Right forelimb (tissue), 1 donor: ENCODE measurements around the gene TM4SF18.

ENCODE experiments used
- DNase-seq: peaks from one replicate; pipeline ENCODE4 v3.0.0-alpha.2; 2018

Gene TM4SF18

DNA sequence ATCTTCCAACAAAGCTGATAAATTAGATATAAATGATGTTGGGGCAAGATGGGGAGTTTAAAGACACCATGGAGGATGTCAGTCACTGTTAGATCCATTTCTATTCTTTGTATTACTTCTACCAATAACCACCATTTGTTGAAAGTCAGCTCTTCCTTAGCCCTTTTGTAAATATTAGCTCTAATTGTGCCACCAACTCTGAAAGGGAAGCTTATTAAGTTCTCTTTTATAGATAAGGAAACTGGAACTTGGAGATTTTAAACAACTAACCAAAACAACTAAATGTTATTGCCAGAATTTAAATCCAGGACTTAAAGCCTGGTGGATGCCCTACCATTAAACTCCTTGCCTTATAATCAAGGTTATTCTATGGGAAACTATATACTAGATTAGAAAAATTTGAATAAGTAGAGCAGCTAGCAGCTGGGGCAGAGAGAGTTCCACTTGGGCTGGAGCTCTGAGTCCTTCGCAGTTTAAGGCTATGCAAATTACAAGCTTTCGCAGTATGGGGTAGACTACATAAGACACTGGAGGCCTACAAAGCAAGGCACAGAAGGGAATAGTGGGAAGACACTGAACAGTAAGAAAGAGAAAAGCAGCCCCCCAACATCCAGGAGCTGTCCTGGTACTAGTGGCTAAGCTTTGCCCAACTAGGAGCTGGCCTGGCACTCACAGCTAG is 52.6 kb downstream of the TM4SF18 start:
- no peak for DNase-seq

DNA sequence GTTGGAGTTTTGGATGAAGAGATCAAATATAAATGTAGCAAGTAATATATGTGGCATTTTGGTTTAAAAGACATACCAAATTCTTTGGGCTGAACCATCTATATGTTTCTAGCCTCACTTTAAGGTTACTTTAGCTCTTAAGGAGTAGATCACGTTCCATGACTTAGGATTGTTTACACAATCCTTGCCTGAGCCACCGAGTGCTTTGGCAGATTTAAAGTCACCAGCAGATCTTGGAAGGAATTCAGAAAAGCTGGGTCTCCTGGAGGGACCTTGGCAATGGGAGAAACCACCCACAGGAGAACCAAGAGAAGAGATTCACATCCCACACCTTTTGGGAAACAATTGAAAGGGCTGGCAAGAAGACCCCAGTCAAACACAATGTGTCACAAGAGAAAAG is 54.5 kb downstream of the TM4SF18 start:
- no peak for DNase-seq

DNA sequence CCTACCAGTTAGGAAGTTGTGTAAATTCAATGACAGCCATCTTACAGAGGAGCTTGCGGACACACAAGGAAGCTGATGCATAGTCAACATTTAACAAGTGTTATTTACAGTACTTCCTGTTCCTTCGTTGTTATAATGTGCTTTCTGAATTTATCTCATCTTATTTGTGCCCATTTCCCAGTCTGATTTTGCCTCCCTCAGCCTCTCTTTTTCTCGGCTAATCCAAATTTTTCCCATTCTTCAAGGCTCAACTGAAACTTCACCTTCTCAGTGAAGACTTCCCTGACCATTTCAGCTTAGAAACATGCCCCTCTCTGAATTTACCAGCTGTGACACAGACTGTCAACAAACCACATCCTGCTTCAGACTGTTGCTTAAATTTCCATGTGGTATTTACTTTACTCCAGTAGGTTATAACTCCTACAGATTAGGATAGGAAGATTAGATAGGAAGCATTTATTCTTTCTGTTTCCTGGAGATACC is 56.1 kb downstream of the TM4SF18 start:
- DNase-seq: no peak

DNA sequence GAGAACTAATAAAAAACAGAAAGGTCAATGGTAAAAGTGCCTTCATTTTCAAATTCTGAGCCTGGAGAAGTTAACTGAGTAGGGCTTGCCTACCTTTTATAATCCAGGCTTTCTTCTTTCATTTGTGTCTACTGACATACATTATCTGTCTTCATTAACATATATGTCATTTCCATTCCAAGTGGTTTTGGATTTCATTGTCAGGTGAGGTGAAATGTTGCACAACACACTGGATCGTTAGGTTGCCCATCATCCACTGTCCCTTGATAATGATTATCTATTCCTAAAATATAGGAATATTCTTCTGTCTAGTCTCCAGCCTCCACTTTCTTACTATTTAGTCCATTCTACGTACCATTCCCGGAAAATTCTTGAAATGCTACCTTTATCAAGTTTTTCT is 56.8 kb downstream of the TM4SF18 start:
- DNase-seq: no peak

- DNase-seq: no peak
These were observed 59.2 kb downstream of the TM4SF18 start for GRCh38 chr3:149274220-149274619.

DNA sequence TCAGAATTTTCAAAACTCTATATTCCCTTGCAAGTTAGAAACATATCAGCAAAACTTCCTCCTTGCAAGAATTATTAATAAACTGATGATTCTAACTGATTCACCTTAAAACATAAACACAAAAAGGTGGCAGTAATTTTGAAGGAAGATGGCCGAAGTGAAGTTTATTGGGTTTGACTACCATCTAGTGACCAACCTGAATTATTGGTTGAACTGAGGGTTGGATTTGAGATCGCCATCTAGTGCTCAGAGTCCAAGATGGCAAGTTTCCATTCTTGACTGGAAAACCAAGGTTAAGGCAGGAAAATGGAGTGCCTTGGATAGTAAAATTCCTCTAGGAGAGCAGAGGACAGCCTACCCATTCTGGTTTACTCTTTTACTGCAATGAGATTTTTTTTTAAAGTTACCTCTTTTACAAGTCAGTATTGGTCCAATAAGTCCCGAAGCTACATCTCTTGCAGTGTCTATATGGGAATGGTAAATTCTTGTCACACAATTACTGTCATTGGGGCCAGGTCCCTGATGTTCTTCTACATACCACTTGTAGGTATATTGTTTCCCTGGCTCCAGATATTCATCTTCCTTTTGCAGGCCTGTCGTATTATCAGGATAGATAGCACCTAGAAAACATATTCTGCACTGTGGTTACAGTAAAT is 60.2 kb downstream of the TM4SF18 start:
- peak; percentile 67 for DNase-seq

- DNase-seq: no peak
These were observed 61.8 kb downstream of the TM4SF18 start for GRCh38 chr3:149271669-149272068.

- no peak for DNase-seq
These were observed 63.3 kb downstream of the TM4SF18 start for GRCh38 chr3:149270180-149270579.

DNA sequence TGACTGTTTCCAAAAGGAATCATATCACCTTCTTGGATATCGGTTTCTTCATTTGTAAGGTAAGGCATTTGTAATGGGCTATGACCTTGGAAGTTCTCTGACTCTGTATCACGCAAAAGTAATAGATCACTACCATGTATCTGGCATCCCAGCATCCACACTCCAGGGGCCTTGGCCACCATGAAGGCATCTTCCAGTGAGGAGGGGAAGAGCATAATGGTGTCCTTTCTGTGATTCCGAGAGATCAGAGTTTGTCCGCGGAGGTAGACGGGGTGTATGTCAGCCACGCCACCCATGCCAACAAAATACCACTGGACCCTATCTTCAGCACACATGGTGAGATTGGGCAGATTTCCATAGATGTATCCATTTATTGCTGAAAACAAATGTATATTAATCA is 63.7 kb downstream of the TM4SF18 start:
- DNase-seq: no peak
